HG03097 (cell line): ENCODE measurements around the gene KIRREL3.

Source experiments
- ATAC-seq: cut with Tn5 transposase; IDR thresholded peaks from one replicate; pipeline ENCODE4 v1.9.1; 2021; ENCODE audit not compliant: unreplicated experiment, low FRiP score

KIRREL3 gene

DNA sequence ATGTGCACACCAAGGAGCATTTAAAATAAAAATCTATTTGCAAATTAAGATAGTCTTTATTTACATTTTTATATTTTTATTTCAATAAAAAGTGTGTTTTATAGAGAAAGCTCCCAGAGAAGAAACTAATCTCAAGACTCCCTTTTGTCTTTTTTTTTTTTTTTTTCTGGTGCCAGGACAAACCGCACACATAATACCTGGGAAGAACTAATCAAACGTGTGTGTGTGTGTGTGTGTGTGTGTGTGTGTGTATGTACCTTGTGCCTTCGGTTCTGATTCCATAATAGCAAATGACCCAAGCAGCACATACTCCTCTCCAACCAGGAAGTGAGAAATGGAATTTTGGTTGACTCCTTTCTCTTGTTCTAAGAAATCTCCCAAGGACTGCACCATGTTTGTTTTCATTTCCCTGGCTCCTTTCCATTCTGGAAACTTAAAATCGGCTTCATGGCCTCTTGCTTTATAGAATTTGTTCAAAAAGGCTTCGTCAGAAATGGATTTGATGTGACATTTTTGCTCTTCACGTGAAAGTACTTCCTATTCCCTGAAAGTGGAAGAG lies 579.8 kb downstream of the KIRREL3 start:
- ATAC-seq: no peak

GRCh38 chr11:126419801-126420697 lies 580.5 kb downstream of the KIRREL3 start:
- ATAC-seq: peak; percentile 62

DNA sequence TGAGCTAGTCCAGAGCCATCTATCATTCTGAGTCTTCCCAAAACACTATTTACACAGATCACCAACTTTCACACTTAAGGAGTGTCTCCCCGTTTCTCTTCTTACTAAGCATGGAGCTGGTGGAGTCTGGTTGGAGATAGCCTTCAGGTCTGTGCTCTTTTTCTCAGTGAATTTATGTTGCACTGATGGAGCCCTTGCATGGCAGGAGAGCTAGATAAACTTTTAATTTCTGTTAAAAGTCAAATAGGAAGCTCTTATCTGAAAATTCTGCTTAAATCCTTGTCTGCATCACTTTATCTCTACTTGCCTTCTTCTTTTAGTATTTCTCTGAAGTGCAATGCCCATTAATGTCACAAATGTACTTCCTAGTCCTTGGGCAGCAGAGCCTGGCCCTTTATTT lies 581.7 kb downstream of the KIRREL3 start:
- ATAC-seq: no peak

DNA sequence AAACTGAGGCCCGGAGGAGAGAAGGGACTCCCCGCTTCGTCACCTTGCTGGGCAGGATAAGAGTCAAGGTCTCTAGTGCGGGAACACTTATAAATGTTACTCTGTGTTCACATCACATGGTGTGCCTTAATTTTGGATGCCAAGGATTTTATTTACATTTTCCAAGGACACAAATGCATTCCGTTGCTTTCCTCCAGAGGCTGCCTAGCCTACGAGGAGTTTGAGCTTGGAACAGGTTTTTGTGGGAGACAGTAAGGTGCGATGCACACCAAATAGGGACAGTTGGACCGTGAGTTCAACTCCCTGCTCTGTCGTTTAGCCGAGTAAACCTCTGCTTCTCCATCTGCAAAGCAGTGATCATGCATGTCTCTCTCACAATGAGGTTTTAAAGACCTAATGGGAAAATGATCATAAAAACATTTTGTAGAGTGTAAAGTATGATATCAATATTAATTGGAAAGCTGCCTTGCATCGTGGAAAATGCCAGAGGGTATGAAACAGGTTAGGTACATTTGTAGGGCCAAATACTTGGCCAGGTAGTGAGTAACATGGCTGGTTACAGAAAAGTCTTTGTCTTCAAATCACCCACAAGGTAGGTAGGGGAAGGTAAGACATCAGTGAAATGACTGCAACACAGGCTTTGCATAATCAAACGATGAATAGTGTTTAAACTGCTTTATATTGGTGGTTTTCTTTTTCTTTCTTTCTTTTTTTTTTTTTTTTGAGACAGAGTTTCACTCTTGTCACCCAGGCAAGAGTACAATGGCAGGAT lies 583.3 kb downstream of the KIRREL3 start:
- no peak for ATAC-seq

- ATAC-seq: peak; percentile 77
These were observed 584.0 kb downstream of the KIRREL3 start for GRCh38 chr11:126416542-126417090.

- no peak for ATAC-seq
These were observed 584.7 kb downstream of the KIRREL3 start for GRCh38 chr11:126415669-126416420.

GRCh38 chr11:126415128-126415527 lies 585.4 kb downstream of the KIRREL3 start:
- ATAC-seq: no peak

DNA sequence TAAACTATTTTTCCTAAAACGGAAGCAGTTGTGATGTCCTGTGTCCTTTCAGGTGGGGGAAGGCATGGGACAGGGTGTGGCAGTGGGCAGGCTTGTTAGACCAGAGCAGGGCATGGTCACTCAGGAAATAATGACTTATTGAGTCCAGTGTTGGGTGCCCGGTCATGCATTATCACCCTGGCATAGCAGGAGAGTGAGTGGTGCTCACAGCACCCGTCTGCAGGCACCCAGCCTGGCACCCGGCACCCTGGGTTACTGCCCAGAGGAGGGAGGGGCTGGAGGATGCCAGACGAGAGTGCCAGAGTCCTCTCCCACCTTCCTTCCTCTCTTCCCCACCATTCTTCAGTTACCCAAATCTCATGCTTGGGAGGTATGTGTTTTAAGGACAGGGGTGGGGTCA lies 586.0 kb downstream of the KIRREL3 start:
- no peak for ATAC-seq

DNA sequence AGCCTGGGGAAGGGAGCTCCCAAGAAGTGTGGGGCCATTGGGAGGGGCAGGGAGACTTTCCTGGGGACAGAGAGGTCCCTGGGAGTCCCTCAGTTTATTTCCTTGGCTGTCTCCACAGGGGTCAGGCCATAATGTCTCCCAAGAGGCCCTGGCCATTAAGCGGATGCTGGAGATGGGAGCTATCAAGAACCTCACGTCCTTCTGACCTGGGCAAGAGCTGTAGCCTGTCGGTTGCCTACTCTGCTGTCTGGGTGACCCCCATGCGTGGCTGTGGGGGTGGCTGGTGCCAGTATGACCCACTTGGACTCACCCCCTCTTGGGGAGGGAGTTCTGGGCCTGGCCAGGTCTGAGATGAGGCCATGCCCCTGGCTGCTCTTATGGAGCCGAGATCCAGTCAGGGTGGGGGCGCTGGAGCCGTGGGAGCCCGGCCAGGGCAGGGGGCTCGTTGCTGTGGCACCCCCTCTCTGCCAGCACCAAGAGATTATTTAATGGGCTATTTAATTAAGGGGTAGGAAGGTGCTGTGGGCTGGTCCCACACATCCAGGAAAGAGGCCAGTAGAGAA lies 586.6 kb downstream of the KIRREL3 start:
- no peak for ATAC-seq

- ATAC-seq: no peak
These were observed 587.1 kb downstream of the KIRREL3 start for GRCh38 chr11:126413426-126413825.

DNA sequence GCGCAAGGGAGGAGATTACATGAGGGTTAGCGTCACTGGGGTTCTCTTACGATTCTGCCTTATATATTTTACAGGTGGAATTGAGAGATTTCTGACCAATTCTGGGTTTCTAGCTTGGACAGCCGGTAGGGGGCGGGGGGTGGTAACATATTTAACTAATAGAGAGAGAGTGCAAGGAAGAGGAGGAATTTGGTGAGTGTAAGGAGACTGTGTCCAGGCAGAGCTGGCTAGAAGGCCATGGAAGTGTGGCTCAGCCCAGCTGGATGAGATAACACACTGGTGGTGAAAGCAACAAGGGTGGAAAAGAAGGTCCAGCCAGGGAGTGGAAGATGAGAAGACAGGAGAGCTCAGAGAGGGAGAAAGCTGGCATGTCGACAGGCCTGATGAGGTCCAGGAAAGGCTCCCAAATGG lies 588.6 kb downstream of the KIRREL3 start:
- ATAC-seq: no peak

DNA sequence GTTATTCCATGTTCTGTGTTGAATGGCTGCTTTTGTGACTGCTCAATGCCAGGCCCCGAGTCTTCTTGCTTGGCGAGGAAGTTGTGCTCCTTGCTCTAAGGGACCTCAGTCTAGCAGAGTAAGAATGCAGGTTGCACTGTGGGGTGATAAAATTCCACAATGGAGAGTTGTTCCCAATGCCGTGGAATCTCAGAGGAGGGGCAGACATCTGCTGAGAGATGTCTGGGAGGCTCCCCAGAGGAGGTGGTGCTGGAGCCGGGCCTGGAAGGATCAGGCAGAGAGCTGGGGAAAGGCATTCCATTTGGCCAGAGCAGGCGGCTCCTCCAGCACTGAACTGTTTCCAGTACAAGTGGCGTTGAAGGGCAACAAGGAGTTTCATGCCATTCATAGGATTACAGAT lies 589.9 kb downstream of the KIRREL3 start:
- no peak for ATAC-seq

GRCh38 chr11:126409620-126409985 lies 591.0 kb downstream of the KIRREL3 start:
- ATAC-seq: no peak

DNA sequence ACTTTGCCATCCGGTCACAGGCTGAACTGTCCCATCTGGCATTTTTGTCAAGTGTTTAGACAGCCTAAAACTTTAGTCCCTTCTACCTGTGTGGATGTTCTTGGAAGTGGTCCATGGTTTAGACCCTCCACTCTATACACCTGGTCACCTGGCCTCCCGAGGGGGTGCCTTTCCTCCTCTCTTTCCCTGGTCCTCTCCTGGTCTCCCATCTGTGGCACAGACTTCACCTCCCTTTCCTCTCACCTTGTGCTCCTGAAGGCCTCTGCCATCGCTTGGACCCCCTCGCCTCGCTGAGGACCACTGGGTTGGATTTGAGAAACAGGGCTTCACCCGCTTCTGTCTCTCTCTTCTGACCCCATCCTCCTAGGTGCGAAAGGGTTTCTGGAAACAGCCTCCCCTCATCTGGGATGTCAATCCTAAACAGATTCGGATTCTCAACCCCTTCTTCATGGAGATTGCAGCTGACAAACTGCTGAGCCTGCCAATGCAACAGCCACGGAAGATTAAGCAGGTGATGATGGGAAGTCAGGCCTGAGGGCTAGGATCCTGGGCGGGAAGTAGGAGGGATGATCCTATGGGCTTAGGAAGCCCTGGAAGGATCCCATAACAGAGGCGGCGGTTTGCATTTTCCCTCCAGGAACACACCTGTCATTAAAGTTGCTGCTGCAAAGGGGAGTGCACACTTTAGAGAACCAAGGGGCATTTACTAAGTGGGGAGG lies 591.5 kb downstream of the KIRREL3 start:
- ATAC-seq: no peak

DNA sequence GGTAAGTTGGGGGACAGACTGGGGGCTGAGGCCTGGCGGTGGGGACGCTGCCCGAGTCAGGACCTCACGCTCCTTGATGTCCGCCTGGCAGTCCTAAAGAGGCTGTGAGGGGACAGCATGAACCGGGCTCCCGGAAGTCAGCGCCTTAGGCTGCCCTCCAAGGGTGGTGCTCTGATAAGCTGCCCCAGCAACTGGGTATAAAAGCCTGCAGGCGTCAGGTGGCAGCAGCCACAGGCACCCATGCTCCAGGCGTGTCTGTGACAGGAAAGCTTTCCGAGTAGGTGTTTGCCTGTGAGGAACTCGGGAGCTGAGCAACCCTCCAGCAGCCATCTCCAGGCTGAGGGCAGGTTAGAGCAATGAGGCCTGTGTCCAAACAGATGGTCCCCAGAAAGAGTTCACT lies 592.1 kb downstream of the KIRREL3 start:
- ATAC-seq: no peak

- no peak for ATAC-seq
These were observed 592.8 kb downstream of the KIRREL3 start for GRCh38 chr11:126407682-126408288.

- no peak for ATAC-seq
These were observed 593.5 kb downstream of the KIRREL3 start for GRCh38 chr11:126407101-126407521.

GRCh38 chr11:126406368-126406767 lies 594.2 kb downstream of the KIRREL3 start:
- no peak for ATAC-seq

DNA sequence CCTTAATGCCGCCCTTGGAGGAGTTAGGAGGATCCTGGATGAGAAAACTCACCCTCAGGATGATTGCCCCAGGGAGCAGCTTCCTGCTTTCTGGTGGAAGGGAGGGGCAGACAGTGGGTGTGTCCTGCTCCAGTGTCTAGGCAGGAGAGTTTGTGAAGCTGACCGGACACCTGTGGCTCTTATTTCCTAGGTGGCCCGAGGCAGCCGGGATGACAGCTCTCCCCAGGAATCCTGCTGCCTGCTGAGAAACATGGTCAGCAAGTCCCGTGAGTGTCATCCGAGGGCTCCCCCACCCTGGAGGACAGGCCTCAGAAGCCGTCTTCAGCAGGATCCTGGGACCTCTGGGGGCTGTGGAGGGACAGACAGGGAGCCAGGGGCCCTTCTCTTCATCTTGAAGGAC lies 594.7 kb downstream of the KIRREL3 start:
- no peak for ATAC-seq
